A549 (cell line): ENCODE measurements around the gene IGSF5. TPM values are rescaled to one million over a fixed set of nuclear protein-coding genes. Genes with fewer than 3 reads are reported as not detected.

Experiments
- ATAC-seq, 2 experiments: fragments of 200-7000 bp in 1 of 2; fragments of >200 bp in 1 of 2; cut with Nextera tagmentation in 1 of 2; cut with Tn5 transposase in 1 of 2; 3 replicates each; pipeline versions ENCODE4 v1.8.0 to v1.9.1; 2018 to 2020; ENCODE audit warnings: mild to moderate bottlenecking in 1 of 2, moderate library complexity in 1 of 2
- CTCF ChIA-PET: fragments of 300-600 bp; sonication (Branson Sonifier 250); formaldehyde crosslinking; extraction: SDS; loops from one replicate; lab custom pipeline; 2021; ENCODE audit warnings: antibody characterized with exemption, inconsistent platforms; lab: Yijun Ruan, JAX
- POLR2A ChIA-PET: fragments of 350-600 bp; formaldehyde crosslinking; extraction: SDS; loops from one replicate; lab custom pipeline; 2021; ENCODE audit warnings: antibody characterized with exemption, inconsistent platforms; lab: Yijun Ruan, JAX
- DNase-seq, 2 experiments: peaks; one replicate each; pipeline versions ENCODE4 v3.0.0 to v3.0.0-alpha.2; 2011 to 2016; ENCODE audit warnings: low read depth in 1 of 2, low spot score in 1 of 2
- FAIRE-seq: peaks from 2 replicates; lab custom pipeline; 2011; peaks lifted over from hg19 to GRCh38; lab: Jason Lieb, UNC
- H3K27ac ChIP-seq, 2 experiments: fragments of >200 bp; sonication (Bioruptor Twin); formaldehyde crosslinking; 3 replicates each; pipeline ENCODE4 v1.5.1; 2016 to 2017
- H3K4me1 ChIP-seq: fragments of >200 bp; sonication (Bioruptor Twin); formaldehyde crosslinking; 3 replicates; pipeline ENCODE4 v1.6.1; 2016
- H3K4me2 ChIP-seq: fragments of >200 bp; sonication (Bioruptor Twin); formaldehyde crosslinking; 3 replicates; pipeline ENCODE4 v1.6.1; 2016
- H3K4me3 ChIP-seq: fragments of >200 bp; sonication (Bioruptor Twin); formaldehyde crosslinking; 3 replicates; pipeline ENCODE4 v1.5.1; 2016
- H3K9me3 ChIP-seq: fragments of >200 bp; sonication (Bioruptor Twin); formaldehyde crosslinking; 3 replicates; pipeline ENCODE4 v1.6.1; 2016
- BCL3 ChIP-seq: fragments of >200 bp; sonication (Bioruptor Twin); formaldehyde crosslinking; IDR thresholded peaks from 3 replicates; pipeline ENCODE4 v1.6.1; 2016
- CHD2 ChIP-seq: fragments of 150-350 bp; IDR thresholded peaks from 2 replicates; pipeline ENCODE4 v1.6.1; 2014; ENCODE audit warnings: low read length; ENCODE audit not compliant: partially characterized antibody
- CTCF ChIP-seq: fragments of >200 bp; sonication (Bioruptor Twin); formaldehyde crosslinking; IDR thresholded peaks from 3 replicates; pipeline ENCODE4 v1.5.1; 2016
- E2F6 ChIP-seq: IDR thresholded peaks from 2 replicates; pipeline ENCODE4 v1.6.1; 2012; ENCODE audit warnings: low read depth, borderline replicate concordance
- ELK1 ChIP-seq: fragments of 150-350 bp; IDR thresholded peaks from 2 replicates; pipeline ENCODE4 v1.6.1; 2014; ENCODE audit warnings: low read depth, mild to moderate bottlenecking, low read length
- HDAC2 ChIP-seq: fragments of 200-600 bp; sonication (generic); IDR thresholded peaks from 2 replicates; pipeline ENCODE4 v1.6.1; 2016
- HEYL ChIP-seq: fragments of 250-450 bp; sonication (Bioruptor Pico); IDR thresholded peaks from 2 replicates; pipeline ENCODE4 v1.8.0; 2021; ENCODE audit warnings: mild to moderate bottlenecking, moderate library complexity
- MAFK ChIP-seq: fragments of 450-650 bp; IDR thresholded peaks from 2 replicates; pipeline ENCODE4 v1.6.1; 2014; ENCODE audit not compliant: partially characterized antibody
- MYC ChIP-seq: IDR thresholded peaks from 2 replicates; pipeline ENCODE4 v1.6.1; 2012; ENCODE audit warnings: mild to moderate bottlenecking, inconsistent platforms, low read length, improper control_type of control experiment, borderline replicate concordance
- NPAS2 ChIP-seq: fragments of 250-450 bp; sonication (Bioruptor Pico); IDR thresholded peaks from 2 replicates; pipeline ENCODE4 v1.8.0; 2022; ENCODE audit warnings: mild to moderate bottlenecking, moderate library complexity, borderline replicate concordance
- PHF8 ChIP-seq: fragments of 200-600 bp; sonication (generic); IDR thresholded peaks from 2 replicates; pipeline ENCODE4 v1.6.1; 2016; ENCODE audit warnings: low read depth, mild to moderate bottlenecking, antibody characterized with exemption, moderate library complexity, borderline replicate concordance
- POLR2A ChIP-seq: IDR thresholded peaks from 2 replicates; pipeline ENCODE4 v1.6.1; 2012; ENCODE audit warnings: mild to moderate bottlenecking, low read length
- RARB ChIP-seq: fragments of 250-450 bp; sonication (Bioruptor Pico); IDR thresholded peaks from 2 replicates; pipeline ENCODE4 v1.8.0; 2021; ENCODE audit warnings: mild to moderate bottlenecking, moderate library complexity
- RCOR1 ChIP-seq: fragments of 150-350 bp; IDR thresholded peaks from 2 replicates; pipeline ENCODE4 v1.6.1; 2014; ENCODE audit warnings: antibody characterized with exemption, low read length, low read depth
- RFX5 ChIP-seq: fragments of 450-650 bp; IDR thresholded peaks from 2 replicates; pipeline ENCODE4 v1.7.1; 2014; ENCODE audit warnings: antibody characterized with exemption, mild to moderate bottlenecking, moderate library complexity
- SMC3 ChIP-seq: fragments of >200 bp; sonication (Bioruptor Twin); formaldehyde crosslinking; IDR thresholded peaks from 3 replicates; pipeline ENCODE4 v1.6.1; 2018; ENCODE audit warnings: inconsistent platforms
- USF2 ChIP-seq: fragments of 450-650 bp; IDR thresholded peaks from 2 replicates; pipeline ENCODE4 v1.6.1; 2014; ENCODE audit warnings: antibody characterized with exemption
- ZSCAN20 ChIP-seq: fragments of 250-450 bp; sonication (Bioruptor Pico); IDR thresholded peaks from 2 replicates; pipeline ENCODE4 v1.8.0; 2022; ENCODE audit warnings: mild to moderate bottlenecking, moderate library complexity
- WGBS: methylation state at CpG from one replicate; pipeline ENCODE4 v1.1.6; 2017; ENCODE audit errors: missing lambda C conversion rate; 5-methylcytosine and 5-hydroxymethylcytosine counted together
- polyA plus RNA-seq, 4 experiments: library from polyadenylated mRNA; depleted of rRNA in 3 of 4; stranded (reverse); fragments of >200 nt; fragmentation: RNase III in 1 of 4; extraction: RNeasy Plus Mini Kit Qiagen cat#74134 plus additional on column Dnase treatment in 1 of 4; gene quantifications; 2 replicates in 3 of 4; 3 replicates in 1 of 4; pipeline ENCODE4 v1.2.3, GENCODE V29; 2011 to 2017
- TF ChIP-seq, protein P1 (sequence below): fragments of 200-600 bp; sonication (generic); IDR thresholded peaks from 2 replicates; pipeline ENCODE4 v1.6.1; 2016; ENCODE audit warnings: antibody characterized with exemption, mild to moderate bottlenecking, moderate library complexity
- TF ChIP-seq, protein P2 (sequence below): IDR thresholded peaks from 2 replicates; pipeline ENCODE4 v1.6.1; 2012

IGSF5 gene
- polyA plus RNA-seq, 2 of the 4 experiments (the other 2 are of a cell fraction), result not detected

GRCh38 chr21:39847877-39848276 is 102.9 kb downstream of the IGSF5 start:
- Histone ChIP-seq H3K4me2 (no peak overlapping the region), H3K9me3 (no peaks in the 10 kb centered on the region), H3K27ac (no peak overlapping the region), H3K4me1 (no peaks in the 10 kb centered on the region), H3K4me3 (no peak overlapping the region)
- no peak for DNase-seq
- ChIA-PET CTCF (interaction anchor here (1.5 kb wide), 1 partner anchor 20 kb away, joined by 3 read pairs; the partner anchor contains the start of gene PCP4), POLR2A (no interaction called here)
- ATAC-seq, result no peak
- TF ChIP-seq ELK1 (no peak), BCL3 (no peak), RCOR1 (no peak), HDAC2 (no peak), HEYL (CRISPR knock-in tag) (no peak), E2F6 (no peak), SMC3 (no peak), CHD2 (no peak), RARB (CRISPR knock-in tag) (no peak), POLR2A (no peak), RFX5 (no peak), MYC (no peak), CTCF (no peak), NPAS2 (CRISPR knock-in tag) (no peak), PHF8 (no peak), USF2 (no peak), MAFK (no peak), ZSCAN20 (CRISPR knock-in tag) (no peak)
- TF ChIP-seq, protein P1, sequence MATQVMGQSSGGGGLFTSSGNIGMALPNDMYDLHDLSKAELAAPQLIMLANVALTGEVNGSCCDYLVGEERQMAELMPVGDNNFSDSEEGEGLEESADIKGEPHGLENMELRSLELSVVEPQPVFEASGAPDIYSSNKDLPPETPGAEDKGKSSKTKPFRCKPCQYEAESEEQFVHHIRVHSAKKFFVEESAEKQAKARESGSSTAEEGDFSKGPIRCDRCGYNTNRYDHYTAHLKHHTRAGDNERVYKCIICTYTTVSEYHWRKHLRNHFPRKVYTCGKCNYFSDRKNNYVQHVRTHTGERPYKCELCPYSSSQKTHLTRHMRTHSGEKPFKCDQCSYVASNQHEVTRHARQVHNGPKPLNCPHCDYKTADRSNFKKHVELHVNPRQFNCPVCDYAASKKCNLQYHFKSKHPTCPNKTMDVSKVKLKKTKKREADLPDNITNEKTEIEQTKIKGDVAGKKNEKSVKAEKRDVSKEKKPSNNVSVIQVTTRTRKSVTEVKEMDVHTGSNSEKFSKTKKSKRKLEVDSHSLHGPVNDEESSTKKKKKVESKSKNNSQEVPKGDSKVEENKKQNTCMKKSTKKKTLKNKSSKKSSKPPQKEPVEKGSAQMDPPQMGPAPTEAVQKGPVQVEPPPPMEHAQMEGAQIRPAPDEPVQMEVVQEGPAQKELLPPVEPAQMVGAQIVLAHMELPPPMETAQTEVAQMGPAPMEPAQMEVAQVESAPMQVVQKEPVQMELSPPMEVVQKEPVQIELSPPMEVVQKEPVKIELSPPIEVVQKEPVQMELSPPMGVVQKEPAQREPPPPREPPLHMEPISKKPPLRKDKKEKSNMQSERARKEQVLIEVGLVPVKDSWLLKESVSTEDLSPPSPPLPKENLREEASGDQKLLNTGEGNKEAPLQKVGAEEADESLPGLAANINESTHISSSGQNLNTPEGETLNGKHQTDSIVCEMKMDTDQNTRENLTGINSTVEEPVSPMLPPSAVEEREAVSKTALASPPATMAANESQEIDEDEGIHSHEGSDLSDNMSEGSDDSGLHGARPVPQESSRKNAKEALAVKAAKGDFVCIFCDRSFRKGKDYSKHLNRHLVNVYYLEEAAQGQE, result no peak
- TF ChIP-seq, protein P2, sequence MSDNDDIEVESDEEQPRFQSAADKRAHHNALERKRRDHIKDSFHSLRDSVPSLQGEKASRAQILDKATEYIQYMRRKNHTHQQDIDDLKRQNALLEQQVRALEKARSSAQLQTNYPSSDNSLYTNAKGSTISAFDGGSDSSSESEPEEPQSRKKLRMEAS, result no peak
- WGBS, result 0% methylated on average over 2 of the region's 6 CpGs
- no peak for FAIRE-seq
